Stimulated activated CD8-positive, alpha-beta memory T cell treated with anti-CD3 and anti-CD28 coated beads, Interleukin-7, amount 100 ng/mL, for 48 hours (primary cell): Measurements from ENCODE around the gene SAMD11.

Source experiments
- DNase-seq, 2 donors: peaks; one replicate each; pipeline ENCODE4 v3.0.0-alpha.2; 2020; ENCODE audit warnings: low read depth in 1 of 2; ENCODE audit errors: extremely low read depth in 1 of 2

The SAMD11 gene

DNA sequence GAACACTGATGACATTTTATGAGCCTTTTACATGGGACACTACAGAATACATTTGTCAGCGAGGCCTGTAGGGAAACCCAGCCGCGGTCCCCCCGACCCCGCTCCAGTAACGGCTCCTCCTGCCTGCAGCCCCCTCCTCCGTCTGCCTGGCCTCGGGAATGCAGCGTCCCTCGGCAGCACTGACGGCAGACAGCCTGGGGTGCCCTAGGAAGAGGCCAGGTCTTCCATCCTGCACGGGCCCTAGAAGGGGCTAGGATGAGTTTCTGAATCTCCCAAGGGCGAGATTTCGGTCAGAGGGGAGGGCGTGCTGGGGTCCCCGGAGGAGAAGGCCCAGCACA is 8.4 kb downstream of the SAMD11 start:
- no peak for DNase-seq

GRCh38 chr1:932776-933602 is 9.3 kb downstream of the SAMD11 start:
- DNase-seq, result no peak

- no peak for DNase-seq
Measured at GRCh38 chr1:933603-933940, 9.8 kb downstream of the SAMD11 start.

DNA sequence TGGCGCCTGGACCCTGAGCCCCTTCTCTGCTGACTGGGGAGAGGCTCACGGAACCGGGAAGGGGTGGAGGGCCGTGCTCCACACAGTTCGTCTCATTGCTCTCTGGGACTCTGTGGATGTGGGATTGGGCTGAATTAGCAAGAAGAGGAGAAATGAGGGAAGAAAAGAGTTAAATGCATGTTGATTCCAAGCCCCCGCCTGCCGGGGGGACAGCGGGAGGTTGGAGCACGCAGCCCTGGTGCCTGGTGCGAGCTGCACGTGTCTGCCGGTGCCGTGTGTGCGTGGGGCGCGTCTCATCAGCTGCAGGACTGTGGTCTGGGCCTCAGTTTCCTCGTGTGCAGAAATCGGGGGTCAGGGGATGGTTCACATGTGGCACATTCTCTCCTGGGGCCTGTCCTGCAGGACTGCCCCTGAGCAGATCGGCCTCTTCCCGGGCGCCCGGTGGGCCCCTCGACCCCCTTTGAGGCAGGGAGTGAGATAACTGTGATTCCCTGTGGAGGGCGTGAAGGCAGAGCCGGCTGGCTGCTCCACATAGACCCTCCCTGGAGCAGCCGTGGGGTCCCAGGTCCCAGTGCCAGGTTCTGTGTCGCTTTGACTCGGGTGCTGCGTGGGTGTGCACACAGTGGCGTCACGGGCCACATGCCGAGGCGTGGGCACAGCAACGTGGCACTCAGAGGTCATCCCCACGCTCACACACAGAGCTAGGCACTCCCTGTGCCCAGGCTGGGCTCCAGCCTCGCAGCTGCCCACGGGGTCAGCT is 11.4 kb downstream of the SAMD11 start:
- DNase-seq, result no peak

DNA sequence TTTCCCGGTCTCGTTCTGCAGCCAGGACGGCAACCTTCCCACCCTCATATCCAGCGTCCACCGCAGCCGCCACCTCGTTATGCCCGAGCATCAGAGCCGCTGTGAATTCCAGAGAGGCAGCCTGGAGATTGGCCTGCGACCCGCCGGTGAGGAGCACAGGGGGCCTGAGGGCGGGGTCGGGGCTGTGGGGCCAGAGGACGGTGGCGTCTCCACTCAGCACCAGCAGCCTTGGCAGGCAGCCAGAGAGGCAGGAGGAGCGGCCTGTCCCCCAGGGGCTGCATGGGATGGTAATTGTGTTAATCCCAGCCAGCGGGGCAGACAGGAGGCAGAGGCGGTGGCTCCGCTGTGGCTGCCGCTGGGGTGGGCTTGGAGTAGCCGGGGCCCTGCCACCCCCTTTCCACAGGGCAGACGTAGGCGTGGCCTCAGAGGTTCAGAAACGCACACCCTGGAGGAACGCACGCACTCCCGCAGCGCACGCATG is 12.1 kb downstream of the SAMD11 start:
- no peak for DNase-seq

DNA sequence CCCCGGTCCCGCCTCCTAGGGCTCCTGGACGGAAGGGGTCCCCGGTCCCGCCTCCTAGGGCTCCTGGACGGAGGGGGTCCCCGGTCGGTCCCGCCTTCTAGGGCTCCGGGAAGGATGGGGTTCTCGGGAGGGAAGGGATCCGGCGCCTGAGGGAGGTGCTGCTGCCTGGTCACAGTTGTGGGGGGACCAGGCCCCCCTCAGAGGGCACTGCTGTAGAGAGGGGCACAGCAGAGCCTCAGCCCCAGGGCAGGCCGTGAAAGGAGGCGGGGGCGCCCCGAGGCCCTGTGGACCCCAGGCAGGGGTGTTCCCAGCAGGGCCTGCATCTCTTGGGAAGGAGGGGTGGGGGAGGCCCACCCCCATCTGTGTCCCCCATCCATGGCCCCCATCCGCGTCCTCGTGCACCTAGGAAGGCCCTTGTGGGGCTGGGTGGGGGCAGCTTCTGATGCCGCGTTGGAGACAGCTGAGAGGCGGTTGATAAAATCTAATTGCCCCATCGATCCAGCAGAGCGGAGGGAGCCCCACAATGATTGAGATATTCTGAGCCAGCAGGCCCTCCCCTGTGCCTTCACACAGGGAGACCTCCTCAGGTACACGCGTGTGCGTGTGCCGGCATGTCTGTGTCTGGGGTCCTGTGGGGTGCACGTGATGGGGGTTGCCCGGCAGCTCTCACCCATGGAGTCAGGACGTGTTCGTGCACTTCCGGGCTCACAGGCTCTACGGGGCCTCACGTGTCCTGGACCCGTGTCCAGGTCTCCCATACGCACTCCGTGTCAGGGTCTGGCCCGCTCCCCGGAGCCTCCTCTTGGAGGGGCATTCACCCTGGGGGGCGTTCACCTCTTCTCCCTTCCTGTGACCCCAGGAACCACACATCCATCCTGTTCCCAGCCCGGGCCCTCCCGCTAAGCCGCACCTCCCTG is 12.9 kb downstream of the SAMD11 start:
- DNase-seq, result no peak

GRCh38 chr1:937521-937920 is 13.8 kb downstream of the SAMD11 start:
- DNase-seq, result no peak

DNA sequence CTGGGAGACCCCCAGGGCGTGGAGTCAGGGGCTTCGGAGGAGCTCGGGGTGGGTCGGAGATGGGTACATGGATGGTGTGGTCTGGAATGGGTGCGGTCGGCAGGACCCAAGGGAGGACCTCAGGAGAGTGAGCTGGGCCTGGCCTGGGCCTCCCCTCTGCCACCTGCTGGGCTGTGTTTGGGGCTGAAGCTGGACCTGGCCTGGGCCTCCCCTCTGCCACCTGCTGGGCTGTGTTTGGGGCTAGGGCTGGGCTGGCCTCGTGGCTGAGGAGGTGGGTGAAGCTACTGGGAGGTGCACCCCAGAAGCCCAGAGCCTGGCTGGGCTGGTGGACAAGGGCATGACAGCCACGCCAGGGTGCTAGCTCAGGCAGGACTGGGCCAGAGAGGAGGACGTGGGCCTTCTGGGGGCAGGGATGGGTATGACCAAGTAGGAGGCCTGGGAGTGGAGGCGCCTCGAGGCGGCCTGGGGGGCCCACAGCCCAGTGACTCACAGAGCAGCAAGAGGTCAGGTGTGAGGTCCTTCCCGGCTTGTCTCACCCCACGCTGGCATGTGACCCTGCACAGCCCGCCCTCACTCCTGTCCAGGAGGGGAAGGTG is 14.5 kb downstream of the SAMD11 start:
- DNase-seq, result no peak

- DNase-seq, result no peak
Measured at GRCh38 chr1:938711-939489, 15.2 kb downstream of the SAMD11 start.

DNA sequence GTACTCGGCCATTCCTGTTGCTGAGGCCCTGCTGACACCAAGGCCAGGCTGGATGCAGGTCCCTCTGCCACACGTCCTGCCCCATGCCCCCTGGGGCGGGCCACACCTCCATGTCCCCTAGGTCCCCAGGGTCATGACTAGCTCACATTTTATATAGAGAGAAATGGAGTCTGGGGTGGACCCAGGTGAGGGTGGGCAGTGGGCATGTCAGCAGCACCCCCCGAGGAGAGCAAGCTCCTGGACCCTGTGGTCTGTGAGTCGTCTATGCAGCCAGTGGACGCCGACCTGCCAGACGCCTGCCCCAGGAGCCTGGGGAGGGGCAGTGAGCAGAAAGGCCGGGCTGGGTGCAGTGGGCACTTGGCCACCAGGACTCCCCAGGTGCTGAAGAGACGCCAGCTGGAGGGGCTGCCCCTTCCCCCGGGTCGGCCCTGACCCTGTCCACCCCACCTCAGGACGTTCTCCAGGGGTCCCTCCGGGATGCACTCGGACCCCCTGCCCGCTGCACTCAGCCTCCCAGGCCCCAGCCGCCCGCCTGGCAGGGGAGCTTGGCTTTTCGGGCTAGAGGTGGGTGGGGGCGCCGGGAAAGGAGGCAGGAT is 15.9 kb downstream of the SAMD11 start:
- no peak for DNase-seq

DNA sequence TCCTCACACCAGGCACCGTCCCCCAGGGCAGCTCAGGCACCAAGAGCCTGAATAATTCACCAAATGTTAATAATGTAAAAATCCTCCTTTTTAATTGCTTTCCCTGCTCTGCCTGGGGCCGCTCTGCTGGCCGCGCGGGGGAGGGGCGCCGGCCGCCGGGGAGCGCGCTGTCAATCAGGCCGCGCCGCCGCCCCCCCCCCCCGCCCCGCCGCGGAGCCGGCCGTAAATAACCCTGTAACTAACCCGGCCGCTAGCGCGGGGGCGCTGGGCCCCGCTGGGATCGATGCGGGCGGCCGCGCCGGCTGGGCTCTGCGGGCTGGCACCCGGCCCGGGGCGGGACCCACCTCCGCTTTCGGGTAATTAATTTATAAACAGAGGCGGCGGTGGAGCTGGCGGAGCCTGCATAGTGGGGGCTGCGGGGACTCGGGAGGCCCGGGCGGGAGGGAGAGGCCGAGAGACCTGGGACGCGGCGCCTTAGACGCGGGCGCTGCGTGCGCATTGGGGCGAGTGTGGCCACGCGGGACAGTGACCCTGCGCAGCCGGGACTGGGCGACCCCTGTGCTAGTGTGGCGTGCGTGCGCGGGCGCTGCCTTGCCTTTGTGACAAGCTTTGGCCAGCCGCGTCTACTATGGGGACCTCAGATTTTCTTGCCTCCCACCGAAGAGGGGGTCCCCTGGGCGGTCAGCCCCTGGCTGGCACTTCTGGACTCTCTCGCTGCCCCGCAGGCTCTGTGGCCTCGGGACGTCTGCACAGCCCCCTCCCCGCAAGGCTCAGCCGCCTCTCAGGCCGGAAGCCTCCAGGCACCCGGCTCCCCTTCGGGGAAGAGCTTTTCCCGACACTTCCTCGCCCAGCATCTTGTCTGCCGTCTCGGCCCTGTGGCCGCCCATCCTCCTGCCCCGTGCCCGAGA is 16.6 kb downstream of the SAMD11 start:
- DNase-seq, result no peak

GRCh38 chr1:941015-941587 is 17.4 kb downstream of the SAMD11 start:
- DNase-seq, result no peak

DNA sequence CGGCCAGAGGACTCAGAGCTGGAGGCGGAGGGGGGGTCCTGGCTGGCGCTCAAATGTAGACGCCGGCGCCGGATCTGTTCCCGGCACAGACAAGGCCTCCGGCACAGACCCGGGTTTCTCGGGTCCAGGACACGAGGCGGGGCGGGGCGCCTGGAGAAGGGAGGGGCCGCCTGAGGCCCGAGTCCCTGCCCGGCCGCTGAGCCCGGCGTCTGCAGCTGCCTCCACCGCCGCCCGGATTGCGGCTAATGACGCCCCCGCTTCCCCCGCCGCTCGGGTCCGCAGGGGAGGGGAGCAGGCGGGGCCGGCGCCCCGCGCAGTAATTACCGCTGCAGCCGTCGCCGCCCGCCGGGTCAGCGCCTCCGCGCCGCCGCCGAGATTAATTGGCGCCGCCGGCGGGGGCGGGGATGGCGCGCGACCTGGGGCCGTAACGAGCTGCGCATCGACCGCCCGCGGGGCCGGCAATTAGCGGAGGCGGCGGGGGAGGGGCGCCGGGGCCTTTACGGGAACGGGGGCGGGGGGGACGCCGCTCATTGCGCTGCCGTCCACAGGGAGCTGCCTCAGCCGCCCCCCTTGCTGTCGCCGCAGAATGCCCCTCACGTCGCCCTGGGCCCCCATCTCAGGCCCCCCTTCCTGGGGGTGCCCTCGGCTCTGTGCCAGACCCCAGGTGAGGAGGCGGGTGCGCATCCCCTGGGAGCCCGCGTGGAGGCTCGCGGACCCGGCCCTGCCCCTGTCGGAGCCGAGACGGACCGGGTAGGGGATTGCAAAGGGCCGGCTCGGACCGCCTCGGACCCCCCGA is 18.1 kb downstream of the SAMD11 start:
- no peak for DNase-seq

- no peak for DNase-seq
Measured at GRCh38 chr1:942411-942821, 18.7 kb downstream of the SAMD11 start.

DNA sequence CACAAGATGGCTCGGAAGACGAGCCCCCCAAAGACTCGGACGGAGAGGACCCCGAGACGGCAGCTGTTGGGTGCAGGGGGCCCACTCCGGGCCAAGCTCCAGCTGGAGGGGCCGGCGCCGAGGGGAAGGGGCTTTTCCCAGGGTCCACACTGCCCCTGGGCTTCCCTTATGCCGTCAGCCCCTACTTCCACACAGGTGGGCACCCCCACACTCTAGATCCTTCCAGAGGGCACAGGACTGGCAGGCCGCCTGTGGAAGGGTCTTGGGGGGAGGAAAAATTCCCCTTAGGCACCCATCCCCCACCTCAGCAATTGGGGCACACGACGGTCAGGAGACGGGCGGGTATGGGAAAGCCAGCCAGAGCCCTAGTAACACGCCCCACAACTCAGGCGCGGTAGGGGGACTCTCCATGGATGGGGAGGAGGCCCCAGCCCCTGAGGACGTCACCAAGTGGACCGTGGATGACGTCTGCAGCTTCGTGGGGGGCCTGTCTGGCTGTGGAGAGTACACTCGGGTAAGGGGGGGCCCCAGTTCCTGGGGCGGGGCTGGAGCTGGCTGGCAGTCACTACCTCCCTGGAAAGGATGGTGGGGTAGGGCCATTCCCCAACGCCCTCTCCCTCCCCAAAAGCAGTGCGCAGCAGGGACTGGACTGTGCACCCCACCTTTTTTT is 19.3 kb downstream of the SAMD11 start:
- no peak for DNase-seq

DNA sequence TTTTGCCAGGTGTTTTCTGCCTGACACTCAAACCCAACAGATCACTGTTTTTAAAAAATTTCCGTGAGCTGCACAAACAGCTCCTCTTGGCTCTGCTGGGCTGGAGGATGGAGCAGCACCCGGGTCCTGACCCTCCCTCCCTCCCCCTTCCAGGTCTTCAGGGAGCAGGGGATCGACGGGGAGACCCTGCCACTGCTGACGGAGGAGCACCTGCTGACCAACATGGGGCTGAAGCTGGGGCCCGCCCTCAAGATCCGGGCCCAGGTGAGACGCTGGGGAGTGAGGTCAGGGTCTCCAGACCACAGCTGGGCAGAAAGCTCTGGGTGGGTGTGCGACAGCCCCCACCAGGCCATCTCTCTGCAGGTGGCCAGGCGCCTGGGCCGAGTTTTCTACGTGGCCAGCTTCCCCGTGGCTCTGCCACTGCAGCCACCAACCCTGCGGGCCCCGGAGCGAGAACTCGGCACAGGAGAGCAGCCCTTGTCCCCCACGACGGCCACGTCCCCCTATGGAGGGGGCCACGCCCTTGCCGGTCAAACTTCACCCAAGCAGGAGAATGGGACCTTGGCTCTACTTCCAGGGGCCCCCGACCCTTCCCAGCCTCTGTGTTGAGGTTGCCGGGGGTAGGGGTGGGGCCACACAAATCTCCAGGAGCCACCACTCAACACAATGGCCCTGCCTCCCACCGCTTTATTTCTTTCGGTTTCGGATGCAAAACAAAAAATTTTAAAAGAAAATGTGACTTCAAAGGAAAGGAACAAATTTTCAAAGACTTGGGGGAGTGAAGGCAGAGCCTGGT is 20.0 kb downstream of the SAMD11 start:
- no peak for DNase-seq
